Measurements from ENCODE around the gene PGS1. TPM values are rescaled to one million over a fixed set of nuclear protein-coding genes. Genes with fewer than 3 reads are reported as not detected.

PGS1 gene
- total RNA-seq, 2 experiments from 2014 or later, result 59.6 to 61.3 TPM

- CTCF ChIA-PET (ENCODE audit: unreplicated experiment), result interaction anchor here (0.7 kb wide), 1 partner anchor 51 kb away, joined by 3 read pairs; no protein-coding TSS in a partner anchor
- H3K27ac ChIP-seq (ENCODE audit: low read depth, low read length, poor library complexity, severe bottlenecking), result no peak overlapping the region
- peaks cover 2% of the 10 kb centered on the region for H3K4me1 ChIP-seq (ENCODE audit: insufficient read depth, low read length, poor library complexity, severe bottlenecking)
- no peak overlapping the region for H2AFZ ChIP-seq (ENCODE audit: low read length)
- no peaks in the 10 kb centered on the region for H3K9me3 ChIP-seq (ENCODE audit: low read length)
- no peaks in the 10 kb centered on the region for H4K20me1 ChIP-seq (ENCODE audit: insufficient read depth, low read length)
- POLR2A ChIA-PET, result interaction anchor here (0.6 to 1.1 kb wide), 3 partner anchors 9 to 322 kb away, joined by 3 read pairs; no protein-coding TSS in a partner anchor
- BruUV-seq (replicated peaks), result no TSS peak
- no peaks in the 10 kb centered on the region for H3K79me2 ChIP-seq (ENCODE audit: insufficient read depth, low read depth, low read length)
- H3K9me2 ChIP-seq (ENCODE audit: insufficient read depth, low read length), result no peaks in the 10 kb centered on the region
- intact Hi-C loops (cut with micrococcal nuclease; ENCODE audit: unreplicated experiment), result no loop called here
- DNase-seq (ENCODE audit: low spot score), result no peak
- no peak overlapping the region for H3K4me3 ChIP-seq (ENCODE audit: low read depth, low read length, poor library complexity, severe bottlenecking)
- no peak for TF ChIP-seq CTCF (conservative IDR thresholded peaks at IDR 0.05; ENCODE audit: low read length)
- no peak for TF ChIP-seq EZH2phosphoT487 (IDR thresholded peaks at IDR 0.05; ENCODE audit: borderline replicate concordance, low read depth, low read length)
- no peaks in the 10 kb centered on the region for H3K36me3 ChIP-seq (ENCODE audit: insufficient read depth, low read length)
- no peak overlapping the region for H3K4me2 ChIP-seq (ENCODE audit: low read length)
Observed at GRCh38 chr17:78372841-78373240, 5.6 kb upstream of the PGS1 start.

GRCh38 chr17:78374189-78374588, 4.3 kb upstream of the PGS1 start:
- Histone ChIP-seq H3K4me1 (ENCODE audit: insufficient read depth, low read length, poor library complexity, severe bottlenecking) (peaks cover 6% of the 10 kb centered on the region), H3K79me2 (ENCODE audit: insufficient read depth, low read depth, low read length) (peaks cover 5% of the 10 kb centered on the region), H3K4me3 (ENCODE audit: low read depth, low read length, poor library complexity, severe bottlenecking) (no peak overlapping the region), H2AFZ (ENCODE audit: low read length) (no peak overlapping the region), H3K27ac (ENCODE audit: low read depth, low read length, poor library complexity, severe bottlenecking) (no peak overlapping the region), H3K4me2 (ENCODE audit: low read length) (no peak overlapping the region), H4K20me1 (ENCODE audit: insufficient read depth, low read length) (peaks cover 4% of the 10 kb centered on the region; the same call in 1 of the 2 replicates), H3K36me3 (ENCODE audit: insufficient read depth, low read length) (no peaks in the 10 kb centered on the region), H3K9me3 (ENCODE audit: low read length) (no peaks in the 10 kb centered on the region), H3K9me2 (ENCODE audit: insufficient read depth, low read length) (no peaks in the 10 kb centered on the region)
- TF ChIP-seq EZH2phosphoT487 (IDR thresholded peaks at IDR 0.05; ENCODE audit: borderline replicate concordance, low read depth, low read length) (no peak), CTCF (conservative IDR thresholded peaks at IDR 0.05; ENCODE audit: low read length) (no peak)
- BruUV-seq (replicated peaks), result no TSS peak
- no peak for DNase-seq (ENCODE audit: low spot score)
- ChIA-PET CTCF (ENCODE audit: unreplicated experiment) (no interaction called here), POLR2A (no interaction called here)
- intact Hi-C loops (cut with micrococcal nuclease; ENCODE audit: unreplicated experiment), result no loop called here

- intact Hi-C loops (cut with micrococcal nuclease; ENCODE audit: unreplicated experiment), result loop anchor here (5.0 kb wide), 1 partner anchor 48 kb away; no protein-coding TSS in a partner anchor
- Histone ChIP-seq H3K4me3 (ENCODE audit: low read depth, low read length, poor library complexity, severe bottlenecking) (no peak overlapping the region), H3K79me2 (ENCODE audit: insufficient read depth, low read depth, low read length) (peaks cover 11% of the 10 kb centered on the region), H3K9me3 (ENCODE audit: low read length) (no peaks in the 10 kb centered on the region), H2AFZ (ENCODE audit: low read length) (no peak overlapping the region), H3K4me2 (ENCODE audit: low read length) (no peak overlapping the region), H3K36me3 (ENCODE audit: insufficient read depth, low read length) (no peaks in the 10 kb centered on the region), H3K9me2 (ENCODE audit: insufficient read depth, low read length) (no peaks in the 10 kb centered on the region), H4K20me1 (ENCODE audit: insufficient read depth, low read length) (peaks cover 7% of the 10 kb centered on the region; the same call in 1 of the 2 replicates), H3K27ac (ENCODE audit: low read depth, low read length, poor library complexity, severe bottlenecking) (no peak overlapping the region), H3K4me1 (ENCODE audit: insufficient read depth, low read length, poor library complexity, severe bottlenecking) (peaks cover 12% of the 10 kb centered on the region)
- POLR2A ChIA-PET, result no interaction called here
- DNase-seq (ENCODE audit: low spot score), result no peak
- TF ChIP-seq CTCF (conservative IDR thresholded peaks at IDR 0.05; ENCODE audit: low read length), result no peak
- no peak for TF ChIP-seq EZH2phosphoT487 (IDR thresholded peaks at IDR 0.05; ENCODE audit: borderline replicate concordance, low read depth, low read length)
- BruUV-seq (replicated peaks), result no TSS peak
- CTCF ChIA-PET (ENCODE audit: unreplicated experiment), result no interaction called here
Observed at GRCh38 chr17:78374631-78375274, 3.7 kb upstream of the PGS1 start.
